Fibroblast of lung (primary cell): Measurements from ENCODE around the gene SLC30A5.

ENCODE experiments used
- EZH2 ChIP-seq: IDR thresholded peaks from 2 replicates; pipeline ENCODE4 v1.5.1; 2012; ENCODE audit warnings: low read length, control low read depth, mild to moderate bottlenecking; ENCODE audit errors: missing control alignments
- TF ChIP-seq, protein P1 (sequence below), 2 donors: IDR thresholded peaks in 1 of 2; conservative IDR thresholded peaks in 1 of 2; 1 replicate in 1 of 2; 2 replicates in 1 of 2; pipeline ENCODE4 v1.5.1; 2011 to 2012; ENCODE audit warnings: low read length in 2 of 2, control low read depth in 1 of 2, inconsistent platforms in 1 of 2, low read depth in 1 of 2, mild to moderate bottlenecking in 1 of 2

DNA sequence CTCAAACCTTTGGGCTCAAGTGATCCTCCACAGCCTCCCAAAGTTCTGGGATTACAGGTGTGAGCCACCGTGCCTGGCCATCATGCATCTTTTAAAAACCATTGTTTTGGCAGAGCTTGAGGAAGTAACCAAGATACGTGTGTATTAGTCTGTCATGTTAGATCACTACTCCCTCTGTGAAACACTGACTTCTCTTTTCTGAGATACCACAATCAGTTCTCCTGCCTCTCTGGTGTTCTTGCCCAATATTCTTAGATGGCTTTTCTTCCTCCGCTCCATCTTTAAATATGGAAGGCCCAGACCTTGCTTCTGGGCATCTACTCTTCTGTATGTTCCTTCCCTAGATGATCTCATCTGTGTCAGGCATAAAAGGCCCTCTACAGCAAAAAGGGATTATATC, 58.9 kb downstream of the SLC30A5 start:
- TF ChIP-seq, protein P1, sequence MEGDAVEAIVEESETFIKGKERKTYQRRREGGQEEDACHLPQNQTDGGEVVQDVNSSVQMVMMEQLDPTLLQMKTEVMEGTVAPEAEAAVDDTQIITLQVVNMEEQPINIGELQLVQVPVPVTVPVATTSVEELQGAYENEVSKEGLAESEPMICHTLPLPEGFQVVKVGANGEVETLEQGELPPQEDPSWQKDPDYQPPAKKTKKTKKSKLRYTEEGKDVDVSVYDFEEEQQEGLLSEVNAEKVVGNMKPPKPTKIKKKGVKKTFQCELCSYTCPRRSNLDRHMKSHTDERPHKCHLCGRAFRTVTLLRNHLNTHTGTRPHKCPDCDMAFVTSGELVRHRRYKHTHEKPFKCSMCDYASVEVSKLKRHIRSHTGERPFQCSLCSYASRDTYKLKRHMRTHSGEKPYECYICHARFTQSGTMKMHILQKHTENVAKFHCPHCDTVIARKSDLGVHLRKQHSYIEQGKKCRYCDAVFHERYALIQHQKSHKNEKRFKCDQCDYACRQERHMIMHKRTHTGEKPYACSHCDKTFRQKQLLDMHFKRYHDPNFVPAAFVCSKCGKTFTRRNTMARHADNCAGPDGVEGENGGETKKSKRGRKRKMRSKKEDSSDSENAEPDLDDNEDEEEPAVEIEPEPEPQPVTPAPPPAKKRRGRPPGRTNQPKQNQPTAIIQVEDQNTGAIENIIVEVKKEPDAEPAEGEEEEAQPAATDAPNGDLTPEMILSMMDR (conservative IDR thresholded peaks at IDR 0.05 in 1 of 2, IDR thresholded peaks at IDR 0.05 in 1 of 2; ENCODE audit: low read depth in 1 of 2, low read length in 2 of 2), result no peak
- no peak for TF ChIP-seq EZH2
